Measurements from ENCODE around the gene AASS. TPM values are rescaled to one million over a fixed set of nuclear protein-coding genes. Genes with fewer than 3 reads are reported as not detected.

The AASS gene
- total RNA-seq, 4 donors from 2014 or later: 7.9 to 20.6 (median 15.5) TPM

GRCh38 chr7:122072272-122072671, 71.8 kb downstream of the AASS start:
- Histone ChIP-seq H3K4me1 (no peaks in the 10 kb centered on the region), H3K36me3 (peaks cover 14% of the 10 kb centered on the region), H3K27me3 (no peaks in the 10 kb centered on the region), H3K9me3 (no peaks in the 10 kb centered on the region), H3K4me3 (no peak overlapping the region), H3K27ac (no peak overlapping the region)
- 82% methylated on average over 2 of the region's 2 CpGs for WGBS
- TF ChIP-seq POLR2A (IDR thresholded peaks at IDR 0.05) (no peak), CTCF (IDR thresholded peaks at IDR 0.05) (no peak)
- DNase-seq (ENCODE audit: low spot score in 2 of 2): no peak

- Histone ChIP-seq H3K36me3 (no peaks in the 10 kb centered on the region), H3K4me1 (no peaks in the 10 kb centered on the region), H3K4me3 (no peak overlapping the region), H3K27ac (no peak overlapping the region), H3K9me3 (no peaks in the 10 kb centered on the region), H3K27me3 (no peaks in the 10 kb centered on the region)
- DNase-seq (ENCODE audit: low spot score in 2 of 2): no peak
- 88% methylated on average over 3 of the region's 3 CpGs for WGBS
- TF ChIP-seq CTCF (IDR thresholded peaks at IDR 0.05) (no peak), POLR2A (IDR thresholded peaks at IDR 0.05) (no peak), EP300 (IDR thresholded peaks at IDR 0.05) (no peak), POLR2AphosphoS5 (IDR thresholded peaks at IDR 0.05) (no peak)
Measured at GRCh38 chr7:122070834-122071233, 73.2 kb downstream of the AASS start.

- DNase-seq (ENCODE audit: low spot score in 2 of 2): no peak
- Histone ChIP-seq H3K4me1 (no peaks in the 10 kb centered on the region), H3K4me3 (no peak overlapping the region), H3K27ac (no peak overlapping the region), H3K27me3 (no peaks in the 10 kb centered on the region), H3K36me3 (no peaks in the 10 kb centered on the region), H3K9me3 (no peaks in the 10 kb centered on the region)
- TF ChIP-seq POLR2AphosphoS5 (IDR thresholded peaks at IDR 0.05): no peak
- no peak for TF ChIP-seq POLR2A (IDR thresholded peaks at IDR 0.05)
- no peak for TF ChIP-seq CTCF (IDR thresholded peaks at IDR 0.05)
- no peak for TF ChIP-seq EP300 (IDR thresholded peaks at IDR 0.05)
- WGBS: 55% methylated on average over 1 of the region's 1 CpG
Measured at GRCh38 chr7:122070062-122070461, 74.0 kb downstream of the AASS start.

- H3K27ac ChIP-seq: no peak overlapping the region
- H3K9me3 ChIP-seq: no peaks in the 10 kb centered on the region
- H3K27me3 ChIP-seq: no peaks in the 10 kb centered on the region
- no peak for TF ChIP-seq POLR2AphosphoS5 (IDR thresholded peaks at IDR 0.05)
- no peak for TF ChIP-seq EP300 (IDR thresholded peaks at IDR 0.05)
- TF ChIP-seq CTCF (IDR thresholded peaks at IDR 0.05): no peak
- no peak for TF ChIP-seq POLR2A (IDR thresholded peaks at IDR 0.05)
- no peak overlapping the region for H3K4me3 ChIP-seq
- no peaks in the 10 kb centered on the region for H3K36me3 ChIP-seq
- DNase-seq (ENCODE audit: low spot score in 2 of 2): no peak
- H3K4me1 ChIP-seq: no peaks in the 10 kb centered on the region
- 54% methylated on average over 3 of the region's 3 CpGs for WGBS
Measured at GRCh38 chr7:122068999-122069398, 75.0 kb downstream of the AASS start.

GRCh38 chr7:122068046-122068445, 76.0 kb downstream of the AASS start:
- H3K27me3 ChIP-seq: no peaks in the 10 kb centered on the region
- 84% methylated on average over 1 of the region's 1 CpG for WGBS
- no peaks in the 10 kb centered on the region for H3K9me3 ChIP-seq
- no peak for DNase-seq (ENCODE audit: low spot score in 2 of 2)
- H3K36me3 ChIP-seq: no peaks in the 10 kb centered on the region
- H3K4me3 ChIP-seq: no peak overlapping the region
- no peak overlapping the region for H3K27ac ChIP-seq
- H3K4me1 ChIP-seq: no peaks in the 10 kb centered on the region
- TF ChIP-seq POLR2A (IDR thresholded peaks at IDR 0.05): no peak
- TF ChIP-seq POLR2AphosphoS5 (IDR thresholded peaks at IDR 0.05): no peak
- TF ChIP-seq EP300 (IDR thresholded peaks at IDR 0.05): no peak

- Histone ChIP-seq H3K27me3 (no peaks in the 10 kb centered on the region), H3K9me3 (no peaks in the 10 kb centered on the region), H3K4me1 (no peaks in the 10 kb centered on the region), H3K27ac (no peak overlapping the region), H3K36me3 (no peaks in the 10 kb centered on the region), H3K4me3 (no peak overlapping the region)
- TF ChIP-seq POLR2A (IDR thresholded peaks at IDR 0.05): no peak
- no peak for TF ChIP-seq CTCF (IDR thresholded peaks at IDR 0.05)
- TF ChIP-seq EP300 (IDR thresholded peaks at IDR 0.05): no peak
- TF ChIP-seq POLR2AphosphoS5 (IDR thresholded peaks at IDR 0.05): no peak
- DNase-seq (ENCODE audit: low spot score in 2 of 2): no peak
- no CpG with 5 or more reads among the region's 1 CpG for WGBS
Measured at GRCh38 chr7:122067077-122067476, 77.0 kb downstream of the AASS start.
